Bladder microvascular endothelial cell (primary cell): ENCODE data around the gene ACAA1. TPM values are rescaled to one million over a fixed set of nuclear protein-coding genes. Genes with fewer than 3 reads are reported as not detected.

Source experiments
- total RNA-seq: library from RNA; depleted of rRNA; stranded (reverse); fragments of >200 nt; gene quantifications from 2 replicates; pipeline ENCODE4 v1.2.3, GENCODE V29; 2014

The ACAA1 gene, protein sequence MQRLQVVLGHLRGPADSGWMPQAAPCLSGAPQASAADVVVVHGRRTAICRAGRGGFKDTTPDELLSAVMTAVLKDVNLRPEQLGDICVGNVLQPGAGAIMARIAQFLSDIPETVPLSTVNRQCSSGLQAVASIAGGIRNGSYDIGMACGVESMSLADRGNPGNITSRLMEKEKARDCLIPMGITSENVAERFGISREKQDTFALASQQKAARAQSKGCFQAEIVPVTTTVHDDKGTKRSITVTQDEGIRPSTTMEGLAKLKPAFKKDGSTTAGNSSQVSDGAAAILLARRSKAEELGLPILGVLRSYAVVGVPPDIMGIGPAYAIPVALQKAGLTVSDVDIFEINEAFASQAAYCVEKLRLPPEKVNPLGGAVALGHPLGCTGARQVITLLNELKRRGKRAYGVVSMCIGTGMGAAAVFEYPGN
- 44.2 and 47.3 TPM in 2 replicates for total RNA-seq

DNA sequence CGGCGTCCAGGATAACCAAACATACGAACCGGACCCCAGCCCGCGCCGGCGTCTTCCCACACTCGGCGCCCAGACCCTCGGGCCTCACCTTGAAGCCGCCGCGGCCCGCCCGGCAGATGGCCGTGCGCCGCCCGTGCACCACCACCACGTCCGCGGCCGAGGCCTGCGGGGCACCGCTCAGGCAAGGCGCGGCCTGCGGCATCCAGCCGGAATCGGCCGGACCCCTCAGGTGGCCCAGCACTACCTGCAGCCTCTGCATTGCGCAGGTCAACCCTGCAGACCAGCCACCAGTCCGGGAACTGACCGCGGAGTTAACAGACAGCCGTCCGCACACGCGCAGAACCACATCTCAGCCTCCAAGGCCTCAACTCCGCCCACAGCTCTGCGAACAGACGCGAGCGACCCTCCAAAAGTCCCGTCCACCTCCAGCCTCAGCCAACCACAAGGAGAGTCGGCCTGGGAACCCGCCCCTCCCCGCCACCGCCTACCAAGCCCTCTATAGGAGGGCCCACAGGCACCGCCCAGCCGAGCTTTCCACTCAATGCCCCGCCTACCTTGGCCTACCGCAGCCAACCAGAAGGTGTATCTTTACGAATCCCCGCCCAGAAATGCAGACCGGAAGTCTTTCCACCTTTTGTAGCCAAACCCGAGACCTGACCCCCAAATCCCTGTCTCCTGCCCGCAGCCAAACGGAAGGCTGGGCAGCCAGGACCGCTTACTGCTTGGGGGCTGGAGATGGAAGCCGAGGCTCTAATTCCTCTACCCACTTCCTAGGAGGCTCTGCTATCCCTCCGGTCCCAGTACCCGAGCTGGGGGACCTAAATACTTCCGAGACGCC, at the start of gene ACAA1:
ACAA1 (minus strand) TSS at position 351 of the 838 bp plus-strand sequence; CDS start at position 259, 92 bp downstream.

DNA sequence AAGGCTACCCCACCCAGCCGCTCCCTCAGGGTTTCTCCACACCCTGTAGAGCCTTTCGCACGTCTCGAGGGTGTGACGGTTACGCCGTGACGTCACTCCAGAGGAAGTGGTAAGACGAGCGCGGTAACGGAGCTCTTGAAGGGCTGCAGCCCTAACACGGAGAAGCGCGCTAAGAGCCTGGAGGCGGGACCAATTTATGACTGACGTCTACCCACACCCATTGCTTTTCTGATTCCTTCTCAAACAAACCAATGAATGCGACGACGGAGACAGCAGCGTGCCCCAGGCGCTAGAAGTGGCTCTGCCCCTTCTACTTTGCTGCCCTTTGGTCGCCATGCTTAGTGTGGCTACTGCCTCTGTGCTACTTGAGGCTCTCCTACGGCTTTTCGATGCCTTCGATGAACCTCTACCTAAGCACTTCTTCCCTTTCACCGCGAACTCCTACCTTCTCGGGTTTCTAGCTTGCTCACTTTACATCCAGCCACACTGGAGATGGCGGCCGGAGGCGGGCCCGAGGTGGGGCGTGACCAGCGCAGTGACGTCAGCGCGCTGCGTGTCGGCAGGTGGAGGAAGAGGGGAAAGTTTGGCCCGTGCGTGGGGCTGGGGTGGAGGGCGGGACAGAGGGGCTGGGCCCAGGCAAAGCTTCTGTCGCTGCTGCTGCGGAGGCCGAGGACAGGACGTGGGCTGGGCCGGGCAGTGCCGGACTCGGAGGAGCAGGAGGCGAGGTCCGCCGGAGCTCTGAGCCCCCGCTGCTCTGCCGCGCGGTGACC, 28.2 kb upstream of the ACAA1 start, which contains the start of gene OXSR1:
OXSR1 (plus strand) TSS at position 586 of the 770 bp plus-strand sequence. CDS start 340 bp downstream, outside the sequence.

DNA sequence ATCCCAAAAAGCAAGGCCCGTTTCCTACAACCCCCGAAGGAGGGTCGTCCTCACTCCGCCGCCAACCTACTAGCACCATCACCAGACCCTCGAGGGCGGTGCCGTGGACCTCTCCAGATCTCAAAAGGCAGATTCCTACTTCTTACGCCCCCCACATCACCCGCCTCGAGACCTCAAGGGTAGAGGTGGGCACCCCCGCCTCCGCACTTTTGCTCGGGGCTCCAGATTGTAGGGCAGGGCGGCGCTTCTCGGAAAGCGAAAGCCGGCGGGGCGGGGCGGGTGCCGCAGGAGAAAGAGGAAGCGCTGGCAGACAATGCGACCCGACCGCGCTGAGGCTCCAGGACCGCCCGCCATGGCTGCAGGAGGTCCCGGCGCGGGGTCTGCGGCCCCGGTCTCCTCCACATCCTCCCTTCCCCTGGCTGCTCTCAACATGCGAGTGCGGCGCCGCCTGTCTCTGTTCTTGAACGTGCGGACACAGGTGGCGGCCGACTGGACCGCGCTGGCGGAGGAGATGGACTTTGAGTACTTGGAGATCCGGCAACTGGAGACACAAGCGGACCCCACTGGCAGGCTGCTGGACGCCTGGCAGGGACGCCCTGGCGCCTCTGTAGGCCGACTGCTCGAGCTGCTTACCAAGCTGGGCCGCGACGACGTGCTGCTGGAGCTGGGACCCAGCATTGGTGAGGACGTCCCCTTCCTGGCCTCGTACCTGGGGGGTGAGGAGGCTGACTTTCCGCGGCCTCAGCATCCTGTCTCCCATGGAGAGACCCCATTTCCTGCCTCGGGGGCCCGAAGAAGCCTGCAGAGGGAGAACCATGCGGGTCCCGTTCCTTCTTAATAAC, 1.6 kb upstream of the ACAA1 start, which contains the start of gene MYD88:
MYD88 (plus strand) TSS at position 313 of the 842 bp plus-strand sequence; CDS start at position 353, 40 bp downstream.

Other genes starting within 250 kb of the ACAA1 start
- 5.2 and 6.2 TPM in 2 replicates for gene VILL, start 146.3 kb downstream of the ACAA1 start, total RNA-seq
- gene PLCD1, start 107.5 kb downstream of the ACAA1 start, total RNA-seq = 13.7 and 17.5 TPM in 2 replicates
- under 0.01 TPM in 1 of 2 replicates, not detected in the other for gene DLEC1, start 97.9 kb downstream of the ACAA1 start, total RNA-seq
- gene MYD88, start 1.5 kb upstream of the ACAA1 start, total RNA-seq = 10.4 and 25.5 TPM in 2 replicates
- gene OXSR1, start 28.4 kb upstream of the ACAA1 start, total RNA-seq = 23.0 and 39.6 TPM in 2 replicates
- gene SLC22A13, start 128.7 kb upstream of the ACAA1 start, total RNA-seq = 0.16 and 0.76 TPM in 2 replicates
- under 0.01 and 0.31 TPM in 2 replicates for gene SLC22A14, start 145.2 kb upstream of the ACAA1 start, total RNA-seq
- gene XYLB, start 209.7 kb upstream of the ACAA1 start, total RNA-seq = 3.2 and 4.8 TPM in 2 replicates